GM12878 (cell line): ENCODE results near the gene BATF. TPM values are rescaled to one million over a fixed set of nuclear protein-coding genes. Genes with fewer than 3 reads are reported as not detected.
A peak's percentile ranks its signal among the peaks of the same experiment; 100 is the strongest.

ENCODE experiments used
- ATAC-seq: fragments of 200-7000 bp; cut with Tn5 transposase; 3 replicates; pipeline ENCODE4 v1.9.1; 2020; ENCODE audit warnings: mild to moderate bottlenecking, moderate library complexity
- BruUV-seq: library from RNA; stranded (reverse); fragments of 400-500 nt; replicated peaks from 2 replicates; lab custom pipeline; 2021; lab: Mats Ljungman, UMichigan
- CTCF ChIA-PET: fragments of 300-600 bp; sonication (Branson Sonifier 250); formaldehyde crosslinking; extraction: SDS; loops from one replicate; lab custom pipeline; 2021; ENCODE audit warnings: inconsistent platforms; lab: Yijun Ruan, JAX
- POLR2A ChIA-PET: fragments of 350-600 bp; formaldehyde crosslinking; extraction: SDS; loops from one replicate; lab custom pipeline; 2021; ENCODE audit warnings: inconsistent platforms; lab: Charles Lee
- RAD21 ChIA-PET: fragments of 300-600 bp; sonication (Branson Sonifier 250); formaldehyde crosslinking; loops from one replicate; lab custom pipeline; 2023; ENCODE audit warnings: antibody characterized with exemption; ENCODE audit not compliant: unreplicated experiment; lab: Charles Lee
- SMC1A ChIA-PET: fragments of 300-600 bp; sonication (Branson Sonifier 250); formaldehyde crosslinking; loops from one replicate; lab custom pipeline; 2023; ENCODE audit not compliant: unreplicated experiment, uncharacterized antibody; lab: Charles Lee
- DNase-seq: peaks from one replicate; pipeline ENCODE4 v3.0.0-alpha.2; 2011; ENCODE audit warnings: low read depth, low spot score
- FAIRE-seq: peaks from 3 replicates; lab custom pipeline; 2011; peaks lifted over from hg19 to GRCh38; lab: Jason Lieb, UNC
- H2AFZ ChIP-seq: 2 replicates; pipeline ENCODE4 v1.6.0; 2011; ENCODE audit warnings: low read depth, low read length, control low read depth; ENCODE audit not compliant: control insufficient read depth
- H3K27ac ChIP-seq: 2 replicates; pipeline ENCODE4 v1.5.1; 2011; ENCODE audit warnings: control low read depth; ENCODE audit not compliant: control insufficient read depth, insufficient read depth
- H3K27me3 ChIP-seq, 2 experiments: replicated peaks in 1 of 2; 2 replicates each; pipeline versions ENCODE4 v1.6.0 to v1.6.1; 2011; ENCODE audit warnings: low read length in 1 of 2; ENCODE audit not compliant: control insufficient read depth in 2 of 2, insufficient read depth in 2 of 2
- H3K36me3 ChIP-seq, 2 experiments: 2 replicates each; pipeline ENCODE4 v1.5.1; 2011; ENCODE audit warnings: low read length in 1 of 2; ENCODE audit not compliant: control insufficient read depth in 2 of 2, insufficient read depth in 2 of 2
- H3K4me1 ChIP-seq: 2 replicates; pipeline ENCODE4 v1.6.1; 2011; ENCODE audit warnings: mild to moderate bottlenecking, low read length, moderate library complexity, mixed read lengths; ENCODE audit not compliant: control insufficient read depth, insufficient read depth
- H3K4me2 ChIP-seq: 2 replicates; pipeline ENCODE4 v1.6.0; 2011; ENCODE audit warnings: control low read depth; ENCODE audit not compliant: control insufficient read depth, insufficient read depth
- H3K4me3 ChIP-seq: fragments of 200-600 bp; sonication (generic); 2 replicates; pipeline ENCODE4 v1.5.1; 2016
- H3K79me2 ChIP-seq: 2 replicates; pipeline ENCODE4 v1.6.0; 2011; ENCODE audit warnings: low read length; ENCODE audit not compliant: control insufficient read depth, insufficient read depth
- H3K9ac ChIP-seq: 2 replicates; pipeline ENCODE4 v1.8.0; 2011; ENCODE audit warnings: low read length, control low read depth, mixed read lengths; ENCODE audit not compliant: control insufficient read depth, insufficient read depth
- H3K9me3 ChIP-seq: replicated peaks from 3 replicates; pipeline ENCODE4 v1.5.1; 2011; ENCODE audit warnings: mild to moderate bottlenecking, low read length; ENCODE audit not compliant: control insufficient read depth, insufficient read depth
- H4K20me1 ChIP-seq: 2 replicates; pipeline ENCODE4 v1.6.0; 2011; ENCODE audit not compliant: control insufficient read depth, insufficient read depth
- CEBPB ChIP-seq, 2 experiments: fragments of 150-350 bp in 1 of 2; IDR thresholded peaks; 2 replicates each; pipeline ENCODE4 v1.6.1; 2012 to 2014; ENCODE audit warnings: low read depth in 2 of 2, low read length in 2 of 2, borderline replicate concordance in 1 of 2, inconsistent platforms in 1 of 2
- CHD4 ChIP-seq: fragments of 200-600 bp; sonication (generic); IDR thresholded peaks from 2 replicates; pipeline ENCODE4 v1.6.1; 2016; ENCODE audit warnings: mild to moderate bottlenecking
- EED ChIP-seq: sonication (generic); IDR thresholded peaks from 2 replicates; pipeline ENCODE4 v1.6.1; 2016; ENCODE audit warnings: antibody characterized with exemption, low read depth
- EZH2 ChIP-seq: IDR thresholded peaks from 2 replicates; pipeline ENCODE4 v1.6.1; 2012; ENCODE audit warnings: low read depth, mild to moderate bottlenecking, control low read depth, inconsistent platforms, low read length, borderline replicate concordance; ENCODE audit not compliant: control insufficient read depth
- IKZF2 ChIP-seq, 2 experiments: fragments of 450-650 bp; IDR thresholded peaks; 2 replicates each; pipeline ENCODE4 v1.6.1; 2017; ENCODE audit warnings: mild to moderate bottlenecking in 2 of 2, moderate library complexity in 2 of 2
- KLF5 ChIP-seq: fragments of 450-650 bp; IDR thresholded peaks from 2 replicates; pipeline ENCODE4 v1.6.1; 2014; ENCODE audit warnings: mild to moderate bottlenecking; ENCODE audit not compliant: partially characterized antibody
- MTA2 ChIP-seq: fragments of 450-650 bp; IDR thresholded peaks from 2 replicates; pipeline ENCODE4 v1.6.1; 2016; ENCODE audit warnings: low read depth, mild to moderate bottlenecking, moderate library complexity
- NBN ChIP-seq: fragments of 450-650 bp; IDR thresholded peaks from 2 replicates; pipeline ENCODE4 v1.6.1; 2016
- NR2C1 ChIP-seq: fragments of 450-650 bp; IDR thresholded peaks from 2 replicates; pipeline ENCODE4 v1.6.1; 2017; ENCODE audit warnings: antibody characterized with exemption, mild to moderate bottlenecking, moderate library complexity
- POU2F2 ChIP-seq: IDR thresholded peaks from 3 replicates; pipeline ENCODE4 v1.6.1; 2011; ENCODE audit warnings: low read depth, mild to moderate bottlenecking, low read length, borderline replicate concordance
- RFX5 ChIP-seq: IDR thresholded peaks from 2 replicates; pipeline ENCODE4 v1.6.1; 2011; ENCODE audit warnings: low read depth, low read length, improper control_type of control experiment
- RUNX3 ChIP-seq: IDR thresholded peaks from 2 replicates; pipeline ENCODE4 v1.6.1; 2012; ENCODE audit warnings: low read length, inconsistent platforms
- WGBS: methylation state at CpG from one replicate; pipeline ENCODE4 v1.1.6; 2016; ENCODE audit warnings: low lambda C conversion rate; ENCODE audit not compliant: insufficient replicate concordance, insufficient coverage; ENCODE audit errors: missing lambda C conversion rate; 5-methylcytosine and 5-hydroxymethylcytosine counted together
- in situ Hi-C: fragments of 300-500 bp; cut with MboI; formaldehyde crosslinking; loops from 9 replicates; pipeline ENCODE4 v1.14.3; 2018; ENCODE audit warnings: mixed read lengths
- intact Hi-C: fragments of 100-400 bp; cut with micrococcal nuclease; formaldehyde crosslinking; loops from one replicate; pipeline ENCODE4 v1.14.2; 2022; ENCODE audit not compliant: unreplicated experiment
- polyA plus RNA-seq, 11 experiments: library from polyadenylated mRNA; depleted of rRNA in 4 of 11; unstranded in 6 of 11; stranded (reverse) in 5 of 11; fragments of >200 nt; fragmentation: Nextera tagmentation in 4 of 11; fragmentation: Illumina TruSeq in 1 of 11; extraction: Ambion mirVana in 4 of 11; extraction: Trizol in 1 of 11; gene quantifications; 1 replicate in 1 of 11; 2 replicates in 10 of 11; pipeline versions ENCODE4 v1.2.1 to v1.2.3, GENCODE V29; 2011 to 2016; ENCODE audit warnings: inconsistent platforms in 2 of 11, missing spikeins in 2 of 11, low read depth in 1 of 11
- total RNA-seq, 4 experiments: library from RNA; depleted of rRNA in 3 of 4; stranded (reverse); fragments of >200 nt in 3 of 4; fragmentation: Illumina TruSeq in 1 of 4; extraction: Trizol in 1 of 4; gene quantifications; 2 replicates each; pipeline versions ENCODE4 v1.2.1 to v1.2.3, GENCODE V29; 2013 to 2021
- TF ChIP-seq, protein P1 (sequence below): IDR thresholded peaks from 2 replicates; pipeline ENCODE4 v1.6.1; 2012; ENCODE audit warnings: low read depth, low read length, improper control_type of control experiment
- TF ChIP-seq, protein P2 (sequence below): IDR thresholded peaks from 2 replicates; pipeline ENCODE4 v1.6.1; 2011; ENCODE audit warnings: borderline replicate concordance, low read depth, mild to moderate bottlenecking, moderate library complexity, mixed read lengths, low read length; ENCODE audit not compliant: insufficient read depth; ENCODE audit errors: extremely low read length
- TF ChIP-seq, protein P3 (sequence below), 3 experiments: IDR thresholded peaks in 2 of 3; conservative IDR thresholded peaks in 1 of 3; 2 replicates each; pipeline ENCODE4 v1.5.1; 2011; ENCODE audit warnings: low read depth in 3 of 3, low read length in 3 of 3, mild to moderate bottlenecking in 3 of 3, control low read depth in 2 of 3, moderate library complexity in 2 of 3, inconsistent platforms in 1 of 3, mixed read lengths in 1 of 3; ENCODE audit not compliant: control insufficient read depth in 2 of 3, insufficient read depth in 1 of 3; ENCODE audit errors: extremely low read depth in 1 of 3

BATF gene
- total and polyA plus RNA-seq, 10 of the 15 experiments (the other 5 are each of a cell fraction or from before 2014, with no cell fraction given), result 10.0 to 154 (median 103) TPM

DNA sequence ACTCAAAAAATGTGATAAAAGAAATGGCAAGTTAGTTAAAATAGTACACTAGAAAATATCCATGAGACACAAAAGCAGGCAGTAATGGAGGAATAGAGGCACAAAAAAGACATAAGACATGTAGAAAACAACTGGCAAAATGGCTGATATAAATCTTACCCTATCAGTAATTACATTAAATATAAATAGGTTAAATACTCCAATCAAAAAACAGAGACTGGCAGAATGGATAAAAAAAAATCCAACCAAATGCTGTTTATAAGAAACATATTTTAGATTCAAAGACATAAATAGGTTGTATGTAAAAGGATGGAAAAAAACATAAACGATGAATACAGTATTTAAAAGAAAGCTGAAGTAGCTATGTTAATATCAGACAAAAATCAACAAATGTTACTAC, 15.3 kb upstream of the BATF start:
- RAD21 ChIA-PET, result interaction anchor here (0.6 to 1.4 kb wide), 3 partner anchors 10 to 236 kb away, joined by 3 to 4 read pairs (median 3); no protein-coding TSS in a partner anchor
- SMC1A ChIA-PET, result interaction anchor here (1.2 to 4.0 kb wide), 5 partner anchors 10 to 56 kb away, joined by 3 to 38 read pairs (median 5); no protein-coding TSS in a partner anchor
- Histone ChIP-seq H4K20me1 (no peaks in the 10 kb centered on the region), H3K4me3 (no peak overlapping the region), H3K36me3 (no peaks in the 10 kb centered on the region), H3K4me2 (no peak overlapping the region), H2AFZ (no peak overlapping the region), H3K9me3 (peaks cover 13% of the 10 kb centered on the region), H3K4me1 (peaks cover 6% of the 10 kb centered on the region; the same call in 1 of the 2 replicates), H3K79me2 (no peaks in the 10 kb centered on the region), H3K27ac (no peak overlapping the region)
- CTCF ChIA-PET, result interaction anchor here (1.0 to 3.8 kb wide), 5 partner anchors 10 to 55 kb away, joined by 3 to 17 read pairs (median 12); no protein-coding TSS in a partner anchor
- intact Hi-C loops, result no loop called here
- no peak for TF ChIP-seq EED
- TF ChIP-seq, protein P1, sequence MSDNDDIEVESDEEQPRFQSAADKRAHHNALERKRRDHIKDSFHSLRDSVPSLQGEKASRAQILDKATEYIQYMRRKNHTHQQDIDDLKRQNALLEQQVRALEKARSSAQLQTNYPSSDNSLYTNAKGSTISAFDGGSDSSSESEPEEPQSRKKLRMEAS, result no peak
- no peak for TF ChIP-seq POU2F2
- TF ChIP-seq NBN, result no peak
- TF ChIP-seq CEBPB (IDR thresholded peaks at IDR 0.05; ENCODE audit: borderline replicate concordance in 1 of 2, low read depth in 2 of 2, low read length in 2 of 2), result no peak
- TF ChIP-seq EZH2, result no peak
- TF ChIP-seq, all 136 proteins: peak for 0
- DNase-seq (no peak), FAIRE-seq (no peak), ATAC-seq (no peak)
- 100% methylated on average over 1 of the region's 1 CpG for WGBS
- Histone ChIP-seq H3K9ac (no peak overlapping the region), H3K27me3 (no peaks in the 10 kb centered on the region)
- no TSS peak for BruUV-seq
- in situ Hi-C loops, result no loop called here
- POLR2A ChIA-PET, result interaction anchor here (0.7 kb wide), 1 partner anchor 12 kb away, joined by 3 read pairs; no protein-coding TSS in a partner anchor

DNA sequence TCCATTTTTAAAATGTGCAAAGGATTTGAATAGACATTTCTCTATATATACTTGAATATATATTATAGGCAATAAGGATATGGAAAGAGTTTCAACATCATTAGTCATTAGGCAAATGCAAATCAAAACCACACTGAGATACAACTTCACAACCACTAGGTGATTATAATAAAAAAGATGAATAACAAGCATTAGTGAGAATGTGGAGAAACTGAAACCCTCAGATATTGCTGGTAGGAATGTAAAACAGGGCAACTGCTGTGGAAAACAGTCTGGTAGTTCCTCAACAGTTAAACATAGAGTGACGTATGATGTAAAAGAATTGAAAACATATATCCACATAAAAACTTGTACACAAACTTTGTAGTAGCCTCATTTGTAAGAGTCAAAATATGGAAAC, 11.7 kb upstream of the BATF start:
- Histone ChIP-seq H3K4me3 (no peak overlapping the region), H2AFZ (no peak overlapping the region), H3K27me3 (no peaks in the 10 kb centered on the region), H3K79me2 (no peaks in the 10 kb centered on the region), H3K9ac (no peak overlapping the region), H3K27ac (no peak overlapping the region), H4K20me1 (no peaks in the 10 kb centered on the region), H3K4me1 (peaks cover 27% of the 10 kb centered on the region), H3K9me3 (peaks cover 18% of the 10 kb centered on the region), H3K4me2 (no peak overlapping the region), H3K36me3 (no peaks in the 10 kb centered on the region)
- SMC1A ChIA-PET, result interaction anchor here (19.9 kb wide), 1 partner anchor 17 kb away, joined by 619 read pairs; no protein-coding TSS in a partner anchor
- WGBS, result 58% methylated on average over 1 of the region's 1 CpG
- in situ Hi-C loops, result no loop called here
- CTCF ChIA-PET, result no interaction called here
- no TSS peak for BruUV-seq
- RAD21 ChIA-PET, result interaction anchor here (21.5 kb wide), 1 partner anchor 18 kb away, joined by 645 read pairs; no protein-coding TSS in a partner anchor
- intact Hi-C loops, result no loop called here
- DNase-seq (no peak), FAIRE-seq (no peak), ATAC-seq (no peak)
- TF ChIP-seq NR2C1, result no peak
- TF ChIP-seq KLF5, result no peak
- peak; percentile 11; the same call in 1 of the 2 replicates for TF ChIP-seq RUNX3
- no peak for TF ChIP-seq RFX5
- TF ChIP-seq, protein P2, sequence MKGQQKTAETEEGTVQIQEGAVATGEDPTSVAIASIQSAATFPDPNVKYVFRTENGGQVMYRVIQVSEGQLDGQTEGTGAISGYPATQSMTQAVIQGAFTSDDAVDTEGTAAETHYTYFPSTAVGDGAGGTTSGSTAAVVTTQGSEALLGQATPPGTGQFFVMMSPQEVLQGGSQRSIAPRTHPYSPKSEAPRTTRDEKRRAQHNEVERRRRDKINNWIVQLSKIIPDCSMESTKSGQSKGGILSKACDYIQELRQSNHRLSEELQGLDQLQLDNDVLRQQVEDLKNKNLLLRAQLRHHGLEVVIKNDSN, result no peak
- peak; percentile 19 to 48; a peak in 2 of 4 replicates for TF ChIP-seq IKZF2 (IDR thresholded peaks at IDR 0.05)
- TF ChIP-seq MTA2, result peak; percentile 36; the same call in 1 of the 2 replicates
- TF ChIP-seq, protein P3, sequence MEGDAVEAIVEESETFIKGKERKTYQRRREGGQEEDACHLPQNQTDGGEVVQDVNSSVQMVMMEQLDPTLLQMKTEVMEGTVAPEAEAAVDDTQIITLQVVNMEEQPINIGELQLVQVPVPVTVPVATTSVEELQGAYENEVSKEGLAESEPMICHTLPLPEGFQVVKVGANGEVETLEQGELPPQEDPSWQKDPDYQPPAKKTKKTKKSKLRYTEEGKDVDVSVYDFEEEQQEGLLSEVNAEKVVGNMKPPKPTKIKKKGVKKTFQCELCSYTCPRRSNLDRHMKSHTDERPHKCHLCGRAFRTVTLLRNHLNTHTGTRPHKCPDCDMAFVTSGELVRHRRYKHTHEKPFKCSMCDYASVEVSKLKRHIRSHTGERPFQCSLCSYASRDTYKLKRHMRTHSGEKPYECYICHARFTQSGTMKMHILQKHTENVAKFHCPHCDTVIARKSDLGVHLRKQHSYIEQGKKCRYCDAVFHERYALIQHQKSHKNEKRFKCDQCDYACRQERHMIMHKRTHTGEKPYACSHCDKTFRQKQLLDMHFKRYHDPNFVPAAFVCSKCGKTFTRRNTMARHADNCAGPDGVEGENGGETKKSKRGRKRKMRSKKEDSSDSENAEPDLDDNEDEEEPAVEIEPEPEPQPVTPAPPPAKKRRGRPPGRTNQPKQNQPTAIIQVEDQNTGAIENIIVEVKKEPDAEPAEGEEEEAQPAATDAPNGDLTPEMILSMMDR (IDR thresholded peaks at IDR 0.05 in 2 of 3, conservative IDR thresholded peaks at IDR 0.05 in 1 of 3; ENCODE audit: control insufficient read depth in 2 of 3, extremely low read depth in 1 of 3, insufficient read depth in 1 of 3, low read depth in 3 of 3, low read length in 3 of 3), result no peak
- TF ChIP-seq CHD4, result no peak
- POLR2A ChIA-PET, result interaction anchor here (13.4 kb wide), 1 partner anchor 17 kb away, joined by 385 read pairs; no protein-coding TSS in a partner anchor
